ENCODE results near the gene HIBADH. TPM values are rescaled to one million over a fixed set of nuclear protein-coding genes. Genes with fewer than 3 reads are reported as not detected.

Gene HIBADH
- total and polyA plus RNA-seq, 10 donors = 12.4 to 38.6 (median 22.6) TPM

DNA sequence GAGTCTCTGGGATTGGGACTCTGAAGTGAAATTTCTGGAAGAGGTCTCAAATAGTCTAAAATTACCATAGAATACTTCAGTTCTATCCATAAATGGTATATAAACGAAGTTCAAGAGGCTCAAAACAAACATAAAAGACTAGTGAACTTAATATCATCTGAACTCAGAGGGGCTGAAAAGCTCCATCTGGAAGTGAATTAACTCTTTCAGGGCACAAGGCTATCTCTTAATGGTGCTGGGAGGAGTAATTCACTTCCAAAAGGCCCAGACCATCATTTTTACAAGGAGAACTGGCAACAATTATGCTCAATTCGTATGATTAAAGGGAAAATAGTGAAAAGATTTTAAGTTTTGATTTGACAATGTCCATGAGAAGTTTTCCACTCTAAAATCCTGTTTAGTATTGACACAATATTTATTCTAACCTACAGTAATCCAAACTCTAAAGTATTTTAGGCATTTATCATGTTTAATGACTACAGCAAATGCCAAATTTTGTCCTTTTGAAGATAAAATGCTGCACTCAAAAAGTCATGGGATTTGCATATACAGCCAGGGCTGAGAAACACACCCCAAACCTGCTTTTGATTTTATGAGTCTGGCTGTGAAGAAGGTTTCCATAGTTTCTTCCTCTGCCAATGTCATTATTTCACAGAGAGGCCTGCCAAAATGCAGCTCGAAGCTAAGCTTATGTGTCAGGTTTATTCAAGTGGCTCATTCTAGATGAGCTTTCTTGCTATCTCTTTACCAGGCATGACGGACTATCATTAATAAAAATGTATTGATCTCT lies 143.9 kb downstream of the HIBADH start:
- H3K27ac ChIP-seq = no peak overlapping the region
- WGBS, 5 donors = 81 to 91% (median 83%) methylated on average over 4 of the region's 4 CpGs
- no peak overlapping the region for H3K4me3 ChIP-seq
- H3K4me1 ChIP-seq = no peaks in the 10 kb centered on the region
- no peak for DNase-seq
- intact Hi-C loops (cut with DNase I; ENCODE audit: low total_unique reads) = no loop called here
- H3K9me3 ChIP-seq = no peaks in the 10 kb centered on the region
- TF ChIP-seq POLR2A (IDR thresholded peaks at IDR 0.05) (no peak), POLR2AphosphoS5 (IDR thresholded peaks at IDR 0.05) (no peak)
- TF ChIP-seq, protein P1, sequence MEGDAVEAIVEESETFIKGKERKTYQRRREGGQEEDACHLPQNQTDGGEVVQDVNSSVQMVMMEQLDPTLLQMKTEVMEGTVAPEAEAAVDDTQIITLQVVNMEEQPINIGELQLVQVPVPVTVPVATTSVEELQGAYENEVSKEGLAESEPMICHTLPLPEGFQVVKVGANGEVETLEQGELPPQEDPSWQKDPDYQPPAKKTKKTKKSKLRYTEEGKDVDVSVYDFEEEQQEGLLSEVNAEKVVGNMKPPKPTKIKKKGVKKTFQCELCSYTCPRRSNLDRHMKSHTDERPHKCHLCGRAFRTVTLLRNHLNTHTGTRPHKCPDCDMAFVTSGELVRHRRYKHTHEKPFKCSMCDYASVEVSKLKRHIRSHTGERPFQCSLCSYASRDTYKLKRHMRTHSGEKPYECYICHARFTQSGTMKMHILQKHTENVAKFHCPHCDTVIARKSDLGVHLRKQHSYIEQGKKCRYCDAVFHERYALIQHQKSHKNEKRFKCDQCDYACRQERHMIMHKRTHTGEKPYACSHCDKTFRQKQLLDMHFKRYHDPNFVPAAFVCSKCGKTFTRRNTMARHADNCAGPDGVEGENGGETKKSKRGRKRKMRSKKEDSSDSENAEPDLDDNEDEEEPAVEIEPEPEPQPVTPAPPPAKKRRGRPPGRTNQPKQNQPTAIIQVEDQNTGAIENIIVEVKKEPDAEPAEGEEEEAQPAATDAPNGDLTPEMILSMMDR (IDR thresholded peaks at IDR 0.05 in 8 of 11, conservative IDR thresholded peaks at IDR 0.05 in 3 of 11) = no peak
- no peaks in the 10 kb centered on the region for H3K27me3 ChIP-seq (replicated peaks in 1 of 7)
- peaks cover 0 to 12% (median 0%) of the 10 kb centered on the region in 6 donors for H3K36me3 ChIP-seq

DNA sequence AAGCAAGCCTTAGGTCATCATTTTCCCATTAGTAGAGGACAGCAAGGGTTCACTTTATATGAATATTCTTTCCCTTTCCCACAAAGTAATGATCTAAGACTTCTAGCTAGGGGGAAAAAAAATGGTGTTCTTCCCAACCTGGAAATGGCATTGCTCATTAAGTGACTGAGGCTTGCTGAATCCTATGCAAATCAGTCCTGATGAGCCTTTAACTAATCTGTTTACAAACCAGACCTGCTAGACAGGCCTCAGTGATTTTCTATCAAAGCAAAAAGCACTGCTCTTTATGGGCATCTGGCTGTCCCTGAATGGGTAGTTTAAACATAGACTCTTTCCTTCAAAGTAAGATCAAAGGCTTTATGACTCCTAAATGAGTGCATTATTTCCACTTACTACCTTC lies 146.3 kb downstream of the HIBADH start:
- TF ChIP-seq, protein P1 (IDR thresholded peaks at IDR 0.05 in 8 of 11, conservative IDR thresholded peaks at IDR 0.05 in 3 of 11) = no peak
- TF ChIP-seq POLR2AphosphoS5 (IDR thresholded peaks at IDR 0.05) (no peak), POLR2A (IDR thresholded peaks at IDR 0.05) (no peak)

DNA sequence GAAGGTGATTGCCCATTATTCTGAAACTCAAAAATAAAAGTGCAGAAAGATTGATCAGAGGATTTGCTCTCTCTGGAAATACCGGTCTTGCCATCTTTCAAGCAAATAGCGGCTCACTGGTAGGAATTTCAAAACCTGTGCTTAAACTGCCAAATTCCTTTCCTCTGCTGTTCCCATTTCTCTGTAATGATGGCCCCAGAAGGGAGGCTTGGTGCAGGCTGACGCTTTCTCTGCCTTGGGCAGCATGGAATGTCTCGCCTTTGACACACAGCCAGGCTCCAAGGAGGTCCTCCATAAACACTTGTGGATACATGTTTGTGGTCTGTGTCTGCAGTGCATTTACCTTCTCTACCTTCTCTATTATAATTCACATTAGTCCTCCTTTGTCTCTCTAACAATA lies 146.8 kb downstream of the HIBADH start:
- Histone ChIP-seq H3K9me3 (no peaks in the 10 kb centered on the region), H3K27me3 (replicated peaks in 1 of 7) (no peaks in the 10 kb centered on the region), H3K4me1 (no peaks in the 10 kb centered on the region), H3K27ac (no peak overlapping the region), H3K36me3 (no peaks in the 10 kb centered on the region), H3K4me3 (no peak overlapping the region)
- intact Hi-C loops (cut with DNase I; ENCODE audit: low total_unique reads) = no loop called here
- WGBS, 5 donors = 92 to 98% (median 95%) methylated on average over 4 of the region's 4 CpGs
- DNase-seq = no peak
- TF ChIP-seq POLR2A (IDR thresholded peaks at IDR 0.05) (no peak), POLR2AphosphoS5 (IDR thresholded peaks at IDR 0.05) (no peak)
- TF ChIP-seq, protein P1 (IDR thresholded peaks at IDR 0.05 in 8 of 11, conservative IDR thresholded peaks at IDR 0.05 in 3 of 11) = no peak

More for the DNA sequence above, 146.3 kb downstream of the HIBADH start:
- Histone ChIP-seq H3K4me3 (no peak overlapping the region), H3K27me3 (replicated peaks in 1 of 7) (no peaks in the 10 kb centered on the region), H3K9me3 (no peaks in the 10 kb centered on the region), H3K27ac (no peak overlapping the region), H3K36me3 (no peaks in the 10 kb centered on the region), H3K4me1 (no peaks in the 10 kb centered on the region)
- intact Hi-C loops (cut with DNase I; ENCODE audit: low total_unique reads) = no loop called here
- no peak for DNase-seq

DNA sequence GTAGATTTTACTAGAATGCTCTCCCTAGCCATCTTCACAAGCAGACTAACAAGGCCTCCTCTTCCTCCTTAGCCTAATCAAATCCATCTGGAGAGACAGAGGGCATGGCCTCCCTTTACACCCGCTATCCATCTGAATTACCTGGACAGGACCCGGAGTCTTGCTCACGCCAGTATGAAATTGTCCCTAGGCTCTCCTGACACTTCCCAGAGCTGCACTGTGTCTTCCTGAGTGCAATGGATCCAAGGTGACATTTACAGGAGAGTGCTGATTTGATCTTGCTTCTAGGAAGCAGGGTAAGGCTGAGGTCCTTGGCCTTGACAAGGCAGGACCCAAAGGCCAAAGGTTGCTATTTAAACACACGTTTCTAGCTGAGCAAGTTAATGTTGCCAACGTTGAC lies 147.8 kb downstream of the HIBADH start:
- intact Hi-C loops (cut with DNase I; ENCODE audit: low total_unique reads) = no loop called here
- H3K27me3 ChIP-seq (replicated peaks in 1 of 7) = no peaks in the 10 kb centered on the region
- no peak overlapping the region for H3K4me3 ChIP-seq
- no peak for DNase-seq
- H3K36me3 ChIP-seq = no peaks in the 10 kb centered on the region
- no peak for TF ChIP-seq POLR2A (IDR thresholded peaks at IDR 0.05)
- TF ChIP-seq, protein P1 (IDR thresholded peaks at IDR 0.05 in 8 of 11, conservative IDR thresholded peaks at IDR 0.05 in 3 of 11) = no peak
- TF ChIP-seq POLR2AphosphoS5 (IDR thresholded peaks at IDR 0.05) = no peak
- no peaks in the 10 kb centered on the region for H3K9me3 ChIP-seq
- H3K4me1 ChIP-seq = no peaks in the 10 kb centered on the region
- H3K27ac ChIP-seq = no peak overlapping the region
- WGBS, 5 donors = 79 to 85% (median 79%) methylated on average over 5 of the region's 5 CpGs
